GM19238 (cell line): ENCODE data around the gene CD74.
"Not testable (repeated sequence)": the region's sequence is repeated elsewhere in the genome, so short reads cannot be mapped to it uniquely, and the experiment has no call there.

ENCODE experiments used
- DNase-seq: peaks from one replicate; pipeline ENCODE4 v3.0.0; 2011; ENCODE audit warnings: low spot score; ENCODE audit not compliant: insufficient read length

Gene CD74

DNA sequence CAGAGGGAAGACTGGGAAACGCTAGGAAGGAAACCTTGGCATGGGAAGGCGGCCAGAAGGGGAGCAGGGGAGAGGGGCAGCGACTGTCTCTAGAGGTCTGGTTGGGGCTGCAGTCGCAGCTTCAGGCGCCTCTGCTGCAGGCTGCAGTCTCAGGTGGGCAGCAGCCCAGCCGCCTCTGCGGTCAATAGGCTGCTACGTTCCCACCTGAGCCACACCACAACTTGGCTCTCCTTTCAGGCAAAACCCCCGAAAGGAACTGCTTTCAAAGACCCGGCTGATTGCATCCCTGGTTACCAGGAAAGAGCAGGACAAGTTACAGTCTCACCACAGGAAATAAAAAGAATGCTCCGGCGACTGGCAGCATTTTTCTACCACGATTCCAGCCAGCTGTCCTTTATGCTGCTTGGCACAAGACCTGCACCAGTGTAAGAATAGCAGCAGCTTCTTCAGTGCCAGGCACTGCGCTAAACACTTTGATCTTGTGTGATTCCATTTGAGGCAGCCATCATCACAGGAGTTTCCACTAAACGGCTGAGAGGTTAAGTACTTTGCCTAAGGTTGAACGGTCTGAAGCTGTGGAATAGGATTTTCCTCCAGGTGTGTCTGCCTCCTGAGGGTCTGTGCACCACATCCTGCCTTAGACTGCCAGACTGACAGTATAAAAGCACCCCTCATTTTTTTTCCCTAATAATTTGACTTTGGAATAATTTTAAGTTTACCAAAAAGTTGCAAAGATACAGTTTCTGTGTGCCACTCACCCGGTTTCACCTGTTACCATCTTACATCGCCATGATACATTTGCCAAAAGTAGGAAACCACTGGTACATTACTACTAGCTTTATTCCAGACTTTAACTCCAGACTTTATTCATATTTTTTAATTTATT lies 29.3 kb upstream of the CD74 start:
- DNase-seq = no peak

DNA sequence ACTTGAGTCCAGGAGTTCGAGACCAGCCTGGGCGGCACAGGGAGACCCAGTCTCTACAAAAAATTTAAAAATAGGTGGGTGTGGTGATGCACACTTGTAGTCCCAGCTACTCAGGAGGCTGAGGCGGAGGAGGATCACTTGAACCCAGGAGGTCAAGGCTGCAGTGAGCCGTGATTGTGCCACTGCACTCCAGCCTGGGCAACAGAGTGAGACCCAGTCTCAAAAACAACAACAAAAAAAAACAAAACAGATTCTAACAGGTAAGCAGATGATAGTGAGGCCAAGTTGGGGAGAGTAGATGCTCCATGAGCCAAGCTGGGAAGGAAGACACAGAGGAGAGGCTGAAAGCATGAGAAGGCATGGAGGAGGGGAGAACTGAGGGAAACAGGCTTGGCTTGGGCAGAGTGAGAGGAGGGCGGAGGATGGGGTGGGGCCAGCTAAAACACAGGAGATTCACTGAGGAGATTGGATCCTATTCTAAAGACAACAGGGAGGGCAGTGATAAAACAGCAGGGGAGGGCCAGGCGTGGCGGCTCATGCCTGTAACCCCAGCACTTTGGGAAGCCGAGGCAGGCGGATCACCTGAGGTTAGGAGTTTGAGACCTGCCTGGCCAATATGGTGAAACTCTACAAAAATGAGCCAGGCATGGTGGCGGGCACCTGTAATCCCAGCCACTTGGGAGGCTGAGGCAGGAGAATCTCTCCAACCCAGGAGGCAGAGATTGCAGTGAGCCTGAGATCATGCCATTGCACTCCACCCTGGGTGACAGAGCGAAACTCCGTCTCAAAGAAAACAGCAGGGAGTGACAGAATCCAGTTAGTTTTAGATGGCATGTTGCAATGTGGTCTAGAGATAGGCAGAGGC lies 28.5 kb upstream of the CD74 start:
- DNase-seq = no peak

DNA sequence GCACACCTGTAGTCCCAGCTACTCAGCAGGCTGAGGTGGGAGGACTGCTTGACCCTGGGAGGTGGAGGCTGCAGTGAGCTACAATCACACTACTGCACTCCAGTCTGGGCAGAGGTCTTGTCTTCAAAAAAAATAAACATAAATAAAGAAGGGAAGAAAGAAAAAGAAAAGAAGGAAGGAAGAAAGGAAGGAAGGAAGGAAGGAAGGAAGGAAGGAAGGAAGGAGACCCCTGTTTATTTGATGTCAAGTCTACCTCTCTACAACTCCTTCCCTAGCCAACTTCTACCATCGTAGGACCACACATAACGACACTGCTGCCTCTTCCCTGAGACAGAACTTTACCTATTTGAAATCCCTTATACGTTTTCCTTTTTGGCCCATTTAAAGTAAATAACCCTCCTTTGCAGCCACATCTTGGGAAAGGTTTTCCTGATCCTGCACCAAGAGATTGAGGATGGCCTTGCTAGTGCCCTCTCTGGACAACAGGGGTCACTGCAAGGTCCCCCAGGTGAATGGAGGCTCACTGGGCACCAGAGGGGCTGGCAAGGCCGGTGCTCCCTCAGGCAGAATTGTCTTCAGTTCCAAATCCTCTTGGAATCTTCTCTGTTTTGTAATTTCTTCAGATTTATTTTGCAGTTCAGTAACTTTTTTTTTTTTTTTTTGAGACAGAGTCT lies 26.3 kb upstream of the CD74 start:
- no peak for DNase-seq

- DNase-seq = peak; percentile 87
These were observed 23.5 kb upstream of the CD74 start for GRCh38 chr5:150436141-150436680.

- DNase-seq = no peak
These were observed 21.8 kb upstream of the CD74 start for GRCh38 chr5:150434464-150434863.

GRCh38 chr5:150431574-150431973 lies 18.9 kb upstream of the CD74 start:
- DNase-seq = no peak

DNA sequence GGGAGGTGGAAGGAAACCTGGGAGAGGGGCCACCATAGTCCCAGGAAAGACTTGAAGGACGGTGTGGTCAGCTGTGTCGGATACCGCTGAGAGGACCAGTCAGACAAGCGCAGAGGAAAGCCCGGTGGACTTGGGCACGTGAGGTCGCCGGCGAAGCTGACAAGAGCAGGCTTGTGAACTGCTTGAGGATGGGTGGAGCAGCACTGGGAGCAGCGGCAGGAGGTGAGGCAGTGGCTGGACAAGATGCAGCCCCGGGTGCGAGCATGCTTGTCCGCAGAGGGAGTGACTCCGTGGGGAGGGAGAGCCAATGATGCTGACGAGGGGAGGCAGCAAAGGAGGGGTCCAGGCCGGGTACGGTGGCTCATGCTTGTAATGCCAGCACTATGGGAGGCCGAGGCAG lies 18.3 kb upstream of the CD74 start:
- DNase-seq = no peak

- DNase-seq = no peak
These were observed 16.7 kb upstream of the CD74 start for GRCh38 chr5:150429410-150429873.

GRCh38 chr5:150428978-150429377 lies 16.3 kb upstream of the CD74 start:
- no peak for DNase-seq

DNA sequence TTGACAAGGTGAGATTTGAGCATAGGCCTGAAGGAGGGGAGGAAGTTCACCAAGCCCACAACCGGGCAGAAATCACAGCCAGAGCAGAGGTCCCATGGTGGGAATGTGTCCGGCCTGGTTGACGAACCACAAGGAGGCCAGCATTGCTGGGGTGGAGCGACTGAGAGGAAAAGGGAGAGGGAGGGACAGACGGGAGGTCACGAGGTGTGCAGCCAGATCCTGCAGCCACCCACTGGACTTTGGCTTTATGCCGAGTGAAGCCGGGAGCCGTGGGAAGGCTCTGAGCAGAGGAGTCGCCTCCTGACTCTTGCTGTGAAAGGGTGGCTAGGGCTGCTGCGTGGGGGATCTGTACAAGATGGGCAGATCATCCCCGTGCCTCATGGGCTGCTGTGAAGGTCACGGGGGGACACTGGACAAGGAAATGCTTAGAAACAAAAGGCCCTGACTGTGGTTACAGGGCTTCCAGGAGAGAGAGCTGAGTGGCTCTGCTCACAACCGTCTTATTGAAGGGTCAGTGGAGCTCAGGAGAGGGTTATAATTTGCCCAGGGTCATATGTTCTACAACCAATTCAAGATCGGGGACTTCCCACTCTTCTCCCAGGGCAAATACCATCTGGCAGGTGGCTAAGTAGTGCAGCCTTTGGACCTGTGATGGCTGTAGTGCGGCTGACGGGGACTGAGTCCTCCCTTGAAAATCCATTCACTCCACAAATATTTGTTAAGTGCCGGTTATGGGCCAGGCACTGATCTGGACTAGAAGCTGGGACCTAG lies 15.6 kb upstream of the CD74 start:
- no peak for DNase-seq

DNA sequence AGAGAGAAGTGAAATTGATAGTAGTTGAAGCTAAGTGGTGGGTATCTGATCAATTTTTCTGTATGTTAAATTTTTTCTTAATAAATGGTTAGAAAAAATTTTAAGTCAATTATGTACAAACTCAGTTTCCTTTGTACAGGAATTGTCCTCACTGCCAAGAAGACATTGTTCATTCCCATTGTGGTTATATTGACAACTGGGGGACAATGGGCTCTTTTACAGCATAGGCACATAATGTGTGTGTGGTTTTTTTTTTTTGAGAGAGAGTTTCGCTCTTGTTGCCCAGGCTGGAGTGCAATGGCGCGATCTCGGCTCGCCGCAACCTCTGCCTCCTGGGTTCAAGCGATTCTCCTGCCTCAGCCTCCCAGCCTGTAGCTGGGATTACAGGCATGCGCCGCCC lies 13.5 kb upstream of the CD74 start:
- DNase-seq = not testable (repeated sequence)

- no peak for DNase-seq
These were observed 10.0 kb upstream of the CD74 start for GRCh38 chr5:150422758-150423157.

DNA sequence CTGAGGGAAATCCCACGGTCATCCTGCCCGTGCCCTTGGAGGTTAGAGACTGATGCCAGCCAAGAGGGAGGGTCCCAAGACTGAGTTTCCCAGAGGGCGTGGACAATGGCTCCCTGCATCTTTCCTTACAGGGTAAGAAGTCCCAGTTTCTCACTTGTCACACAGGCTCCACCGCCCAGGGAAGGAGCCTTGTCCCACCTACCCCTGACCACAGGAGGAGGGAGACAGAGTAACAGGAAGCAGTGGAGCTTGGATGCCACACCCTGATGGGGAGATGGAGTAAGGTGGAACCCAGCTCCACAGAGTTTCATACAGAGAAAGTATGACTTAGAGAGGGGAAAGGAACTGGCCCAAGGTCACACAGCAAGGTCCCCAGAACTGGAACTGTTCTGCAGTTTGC lies 9.4 kb upstream of the CD74 start:
- no peak for DNase-seq

DNA sequence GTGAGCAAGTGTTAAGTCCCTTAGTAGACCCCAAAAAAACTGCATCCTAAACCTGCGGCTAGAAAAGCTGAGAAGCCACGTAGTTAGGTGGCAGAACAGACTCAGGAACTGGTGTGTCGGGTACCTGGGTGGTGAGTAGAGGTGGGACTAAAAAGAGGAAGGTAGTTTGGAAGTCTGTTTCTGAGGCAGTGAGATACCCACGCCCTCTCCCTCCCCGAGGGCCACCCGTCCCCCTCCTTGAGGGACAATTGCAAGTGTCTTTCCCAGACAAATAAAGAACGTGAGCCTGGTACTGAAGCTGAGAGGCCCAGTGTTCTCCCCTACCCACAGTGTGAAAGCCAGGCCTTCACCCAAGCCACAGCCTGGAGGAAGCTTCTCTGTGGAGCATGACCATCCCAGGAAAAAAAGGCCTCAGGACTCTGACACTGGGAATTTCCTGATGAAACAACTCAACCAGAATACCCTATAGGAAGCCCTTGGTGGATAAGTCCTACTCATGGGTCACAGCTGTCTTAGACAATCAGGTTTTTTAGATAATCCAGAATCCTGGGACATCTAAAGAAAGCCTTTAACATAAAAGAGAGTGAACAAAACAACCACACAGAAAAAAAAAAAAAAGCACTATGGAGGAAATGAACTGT lies 7.0 kb upstream of the CD74 start:
- peak; percentile 34 for DNase-seq

DNA sequence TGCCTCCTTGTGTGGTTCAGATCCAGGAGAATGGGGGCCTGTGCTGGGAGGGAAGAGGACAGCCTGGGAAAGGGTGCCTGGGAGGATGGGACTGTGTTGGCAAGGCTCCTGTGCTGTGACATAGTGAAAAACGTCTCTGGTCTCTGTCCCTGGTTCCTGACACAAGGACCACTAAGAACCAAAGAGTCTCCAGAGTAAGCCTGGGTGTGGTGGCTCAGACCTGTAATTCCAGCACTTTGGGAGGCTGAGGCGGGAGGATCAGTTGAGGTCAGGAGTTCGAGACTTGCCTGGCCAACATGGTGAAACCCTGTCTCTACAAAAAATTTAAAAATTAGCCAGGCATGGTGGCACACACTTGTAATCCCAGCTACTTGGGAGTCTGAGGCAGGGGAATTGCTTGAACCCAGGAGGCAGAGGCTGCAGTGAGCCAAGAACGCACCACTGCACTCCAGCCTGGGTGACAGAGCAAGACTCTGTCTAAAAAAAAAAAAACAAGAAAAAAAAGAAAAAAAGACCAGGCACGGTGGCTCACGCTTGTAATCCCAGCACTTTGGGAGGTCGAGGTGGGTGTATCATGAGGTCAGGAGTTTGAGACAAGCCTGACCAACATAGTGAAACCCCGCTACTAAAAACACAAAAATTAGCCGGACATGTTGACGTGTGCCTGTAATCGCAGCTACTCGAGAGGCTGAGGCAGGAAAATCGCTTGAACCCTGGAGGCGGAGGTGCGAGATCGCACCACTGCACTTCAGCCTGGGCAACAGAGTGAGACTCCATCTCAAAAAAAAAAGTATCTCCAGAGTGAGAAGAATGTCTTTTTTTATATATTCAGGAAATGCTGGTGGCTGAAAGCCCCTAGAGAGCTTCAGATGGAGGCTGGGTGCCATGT lies 1.4 kb upstream of the CD74 start:
- DNase-seq = not testable (repeated sequence)

DNA sequence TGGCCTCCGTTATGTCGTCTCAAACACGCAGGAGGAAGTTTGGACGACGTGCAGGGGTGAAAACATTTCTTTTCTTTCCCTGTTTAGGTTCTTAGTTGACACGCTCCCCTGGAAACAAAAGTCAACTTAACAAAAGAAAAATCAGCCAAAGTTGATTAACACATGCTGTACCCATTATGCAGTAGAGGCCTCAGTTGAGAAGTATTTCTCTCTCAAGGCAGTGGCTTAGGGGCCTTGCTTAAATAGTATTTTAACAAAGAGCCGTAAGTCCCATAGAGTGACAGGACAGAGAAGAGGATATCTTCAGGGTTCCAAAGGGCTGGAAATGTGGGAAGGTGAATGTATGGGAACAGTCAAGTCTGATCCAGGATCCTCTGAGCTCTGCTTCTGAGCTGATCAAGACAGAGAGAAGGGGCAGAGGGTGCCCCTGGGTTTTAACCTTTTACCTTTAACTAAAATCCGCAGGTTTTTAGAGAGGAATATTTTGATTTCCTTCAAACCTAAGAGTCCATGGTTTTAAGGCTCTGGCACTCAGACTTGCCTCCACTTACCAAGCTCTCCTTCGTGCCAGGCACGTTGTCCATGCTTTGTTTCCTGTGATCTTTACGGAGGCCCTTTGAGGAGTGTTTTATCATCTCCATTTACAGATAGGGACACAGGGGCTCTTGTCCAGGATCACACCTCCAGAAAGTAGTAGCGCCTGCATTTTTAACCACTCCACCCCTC lies 629 bp upstream of the CD74 start:
- no peak for DNase-seq

GRCh38 chr5:150411245-150411979 lies 1.3 kb downstream of the CD74 start:
- DNase-seq = no peak
